HCT116 (cell line): ENCODE measurements around the gene ZBTB7C. TPM values are rescaled to one million over a fixed set of nuclear protein-coding genes. Genes with fewer than 3 reads are reported as not detected.

Source experiments
- ATAC-seq: fragments of 200-7000 bp; cut with Tn5 transposase; 2 replicates; pipeline ENCODE4 v1.9.1; 2020; ENCODE audit warnings: mild to moderate bottlenecking, moderate library complexity
- BruUV-seq: library from RNA; stranded (reverse); fragments of 400-500 nt; replicated peaks from 2 replicates; lab custom pipeline; 2021; lab: Mats Ljungman, UMichigan
- CTCF ChIA-PET: fragments of 300-600 bp; sonication (Branson Sonifier 250); formaldehyde crosslinking; loops from one replicate; lab custom pipeline; 2021; ENCODE audit warnings: antibody characterized with exemption; lab: Charles Lee
- POLR2A ChIA-PET: fragments of 300-600, 350-600 bp; sonication (Branson Sonifier 250); formaldehyde crosslinking; loops from one replicate; lab custom pipeline; 2021; ENCODE audit warnings: antibody characterized with exemption; lab: Charles Lee
- RAD21 ChIA-PET, 2 experiments: fragments of 300-600 bp; sonication (Branson Sonifier 250); formaldehyde crosslinking; loops; one replicate each; lab custom pipeline; 2023; ENCODE audit warnings: low total read pairs in 2 of 2; ENCODE audit not compliant: uncharacterized antibody in 2 of 2, unreplicated experiment in 2 of 2, low non-redundant PET in 1 of 2; lab: Charles Lee
- DNase-seq: peaks from one replicate; pipeline ENCODE4 v3.0.0-alpha.2; 2010; ENCODE audit warnings: low read depth, low spot score
- H2AFZ ChIP-seq: fragments of 200-600 bp; shearing (Covaris generic), sonication (generic); 2 replicates; pipeline ENCODE4 v1.6.1; 2017; ENCODE audit warnings: low read depth, mixed run types, mixed read lengths, antibody characterized with exemption, low read length; ENCODE audit not compliant: poor library complexity, severe bottlenecking
- H3K27ac ChIP-seq: 2 replicates; pipeline ENCODE4 v1.5.1; 2012; ENCODE audit warnings: low read depth, low read length
- H3K27me3 ChIP-seq: fragments of 200-600 bp; sonication (generic); 2 replicates; pipeline ENCODE4 v1.6.1; 2016; ENCODE audit warnings: mixed run types, low read length, mixed read lengths; ENCODE audit not compliant: insufficient read depth
- H3K36me3 ChIP-seq, 2 experiments: fragments of 200-500 bp in 1 of 2; fragments of 200-600 bp in 1 of 2; sonication (Bioruptor generic) in 1 of 2; sonication (generic) in 1 of 2; 2 replicates each; pipeline versions ENCODE4 v1.5.1 to v1.6.1; 2014 to 2016; ENCODE audit warnings: low read length in 2 of 2, inconsistent platforms in 1 of 2, mixed read lengths in 1 of 2, mixed run types in 1 of 2; ENCODE audit not compliant: insufficient read depth in 2 of 2, control insufficient read depth in 1 of 2
- H3K4me1 ChIP-seq, 2 experiments: fragments of 200-600 bp in 1 of 2; sonication (generic) in 1 of 2; 2 replicates each; pipeline versions ENCODE4 v1.5.1 to v1.6.1; 2012 to 2017; ENCODE audit warnings: low read length in 2 of 2, inconsistent platforms in 1 of 2, mild to moderate bottlenecking in 1 of 2, mixed read lengths in 1 of 2, mixed run types in 1 of 2, moderate library complexity in 1 of 2; ENCODE audit not compliant: insufficient read depth in 2 of 2, control insufficient read depth in 1 of 2
- H3K4me2 ChIP-seq: fragments of 200-600 bp; sonication (generic); 2 replicates; pipeline ENCODE4 v1.6.1; 2017; ENCODE audit warnings: mixed run types, low read length, mixed read lengths
- H3K4me3 ChIP-seq, 2 experiments: fragments of 200-600 bp in 1 of 2; sonication (generic) in 1 of 2; replicated peaks in 1 of 2; 2 replicates each; pipeline ENCODE4 v1.5.1; 2011 to 2016; ENCODE audit warnings: low read length in 2 of 2, control low read depth in 1 of 2, low read depth in 1 of 2, mild to moderate bottlenecking in 1 of 2, mixed read lengths in 1 of 2, mixed run types in 1 of 2
- H3K79me2 ChIP-seq: fragments of 200-600 bp; sonication (generic); 2 replicates; pipeline ENCODE4 v1.6.1; 2017; ENCODE audit warnings: mild to moderate bottlenecking, mixed run types, low read length, moderate library complexity, mixed read lengths; ENCODE audit not compliant: insufficient read depth
- H3K9ac ChIP-seq: fragments of 200-600 bp; sonication (generic); 2 replicates; pipeline ENCODE4 v1.6.1; 2016; ENCODE audit warnings: low read length, mixed read lengths
- H3K9me2 ChIP-seq: fragments of 200-600 bp; sonication (generic), shearing (Covaris generic); 2 replicates; pipeline ENCODE4 v1.6.1; 2017; ENCODE audit warnings: mixed run types, mild to moderate bottlenecking, moderate library complexity; ENCODE audit not compliant: insufficient read depth
- H3K9me3 ChIP-seq, 2 experiments: fragments of 200-500 bp in 1 of 2; fragments of 200-600 bp in 1 of 2; sonication (Bioruptor generic) in 1 of 2; sonication (generic) in 1 of 2; 2 replicates each; pipeline ENCODE4 v1.6.1; 2014 to 2017; ENCODE audit warnings: low read length in 2 of 2, mixed read lengths in 2 of 2, inconsistent platforms in 1 of 2, low read depth in 1 of 2, mild to moderate bottlenecking in 1 of 2, mixed run types in 1 of 2, moderate library complexity in 1 of 2; ENCODE audit not compliant: control insufficient read depth in 1 of 2, insufficient read depth in 1 of 2
- H4K20me1 ChIP-seq: fragments of 200-600 bp; sonication (generic), shearing (Covaris generic); 2 replicates; pipeline ENCODE4 v1.6.1; 2017; ENCODE audit warnings: mixed run types, mild to moderate bottlenecking, moderate library complexity; ENCODE audit not compliant: insufficient read depth
- CEBPB ChIP-seq: IDR thresholded peaks from 2 replicates; pipeline ENCODE4 v1.6.1; 2012; ENCODE audit warnings: low read depth
- EGR1 ChIP-seq: IDR thresholded peaks from 2 replicates; pipeline ENCODE4 v1.6.1; 2012; ENCODE audit warnings: low read depth
- EZH2phosphoT487 ChIP-seq: fragments of 200-600 bp; IDR thresholded peaks from 2 replicates; pipeline ENCODE4 v1.6.1; 2018; ENCODE audit warnings: antibody characterized with exemption, borderline replicate concordance
- POLR2A ChIP-seq: IDR thresholded peaks from 2 replicates; pipeline ENCODE4 v1.7.0; 2011; ENCODE audit warnings: borderline replicate concordance; ENCODE audit not compliant: insufficient read depth, insufficient read length; ENCODE audit errors: extremely low read depth
- POLR2AphosphoS5 ChIP-seq: IDR thresholded peaks from 2 replicates; pipeline ENCODE4 v1.6.1; 2011; ENCODE audit warnings: mild to moderate bottlenecking, low read depth, low read length, moderate library complexity
- SIN3A ChIP-seq: IDR thresholded peaks from 2 replicates; pipeline ENCODE4 v1.6.1; 2012; ENCODE audit warnings: low read depth
- SP1 ChIP-seq: IDR thresholded peaks from 2 replicates; pipeline ENCODE4 v1.6.1; 2012; ENCODE audit warnings: low read depth
- SRF ChIP-seq: IDR thresholded peaks from 2 replicates; pipeline ENCODE4 v1.6.1; 2012; ENCODE audit warnings: low read depth
- YY1 ChIP-seq: IDR thresholded peaks from 2 replicates; pipeline ENCODE4 v1.6.1; 2011; ENCODE audit warnings: low read length, low read depth, moderate library complexity, mild to moderate bottlenecking; ENCODE audit not compliant: insufficient replicate concordance; ENCODE audit errors: extremely low read depth
- ZFX ChIP-seq: fragments of 450-650 bp; IDR thresholded peaks from 2 replicates; pipeline ENCODE4 v1.6.1; 2017
- ZNF274 ChIP-seq: fragments of 200-500 bp; sonication (Bioruptor generic); IDR thresholded peaks from 2 replicates; pipeline ENCODE4 v1.6.1; 2014; ENCODE audit warnings: mild to moderate bottlenecking, low read depth, low read length, inconsistent platforms
- intact Hi-C: fragments of 100-400 bp; cut with micrococcal nuclease; formaldehyde crosslinking; loops from 2 replicates; pipeline ENCODE4 v1.10.0; 2022
- total RNA-seq: library from RNA; stranded (reverse); gene quantifications from one replicate; pipeline ENCODE4 v1.2.1, GENCODE V29; 2021; ENCODE audit not compliant: unreplicated experiment
- TF ChIP-seq, protein P1 (sequence below): IDR thresholded peaks from 2 replicates; pipeline ENCODE4 v1.6.1; 2012
- TF ChIP-seq, protein P2 (sequence below): IDR thresholded peaks from 2 replicates; pipeline ENCODE4 v1.6.1; 2011; ENCODE audit warnings: mild to moderate bottlenecking, low read length, moderate library complexity; ENCODE audit not compliant: insufficient replicate concordance; ENCODE audit errors: extremely low read depth
- TF ChIP-seq, protein P3 (sequence below), 3 experiments: fragments of 200-600 bp in 1 of 3; sonication (generic) in 1 of 3; IDR thresholded peaks in 2 of 3; conservative IDR thresholded peaks in 1 of 3; 2 replicates each; pipeline ENCODE4 v1.5.1; 2012 to 2017; ENCODE audit warnings: low read depth in 2 of 3, low read length in 2 of 3, antibody characterized with exemption in 1 of 3, borderline replicate concordance in 1 of 3, control low read depth in 1 of 3, mild to moderate bottlenecking in 1 of 3, mixed read lengths in 1 of 3, mixed run types in 1 of 3, moderate library complexity in 1 of 3; ENCODE audit not compliant: insufficient read depth in 1 of 3
- TF ChIP-seq, protein P4 (sequence below): IDR thresholded peaks from 2 replicates; pipeline ENCODE4 v1.6.1; 2012

Gene ZBTB7C
- total RNA-seq, 1 experiment from 2014 or later = 0.37 TPM

DNA sequence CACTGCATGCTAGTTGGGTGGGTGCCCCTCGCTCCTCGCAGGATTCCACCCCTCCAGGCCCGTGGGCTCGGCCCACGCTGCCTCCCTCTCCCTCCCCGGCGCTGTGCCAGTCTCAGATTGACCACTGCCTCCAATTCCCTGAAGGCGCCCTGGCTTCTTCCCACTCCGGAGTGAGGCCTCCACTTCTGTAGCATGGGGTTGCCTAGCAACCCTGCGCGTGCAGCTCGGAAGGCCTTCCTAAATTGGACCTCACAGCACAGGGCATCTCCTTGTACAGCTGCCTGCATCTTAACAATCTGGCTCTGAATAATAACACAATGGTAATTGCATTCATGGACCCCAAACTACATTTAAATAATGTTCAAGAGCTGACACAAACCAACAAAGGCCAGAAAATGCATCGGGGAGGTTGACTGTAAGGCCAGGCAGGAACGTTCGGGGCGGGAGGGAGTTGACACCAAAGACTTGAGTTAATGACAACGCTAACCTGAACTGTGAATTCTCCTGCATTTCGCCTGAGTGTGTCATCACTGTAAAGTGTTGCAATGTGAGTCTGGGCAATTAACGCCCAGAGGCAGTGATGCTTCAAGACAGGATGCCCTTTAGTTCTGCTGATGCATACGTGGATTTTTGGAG is 222.9 kb downstream of the ZBTB7C start:
- DNase-seq (no peak), ATAC-seq (no peak)
- BruUV-seq = no TSS peak
- no peak for TF ChIP-seq POLR2AphosphoS5
- TF ChIP-seq SP1 = no peak
- TF ChIP-seq EZH2phosphoT487 = no peak
- TF ChIP-seq SRF = no peak
- no peak for TF ChIP-seq ZNF274
- TF ChIP-seq, protein P1, sequence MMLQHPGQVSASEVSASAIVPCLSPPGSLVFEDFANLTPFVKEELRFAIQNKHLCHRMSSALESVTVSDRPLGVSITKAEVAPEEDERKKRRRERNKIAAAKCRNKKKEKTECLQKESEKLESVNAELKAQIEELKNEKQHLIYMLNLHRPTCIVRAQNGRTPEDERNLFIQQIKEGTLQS = no peak
- TF ChIP-seq EGR1 = no peak
- TF ChIP-seq POLR2A = no peak
- no peak for TF ChIP-seq YY1
- TF ChIP-seq SIN3A = no peak
- TF ChIP-seq, protein P2, sequence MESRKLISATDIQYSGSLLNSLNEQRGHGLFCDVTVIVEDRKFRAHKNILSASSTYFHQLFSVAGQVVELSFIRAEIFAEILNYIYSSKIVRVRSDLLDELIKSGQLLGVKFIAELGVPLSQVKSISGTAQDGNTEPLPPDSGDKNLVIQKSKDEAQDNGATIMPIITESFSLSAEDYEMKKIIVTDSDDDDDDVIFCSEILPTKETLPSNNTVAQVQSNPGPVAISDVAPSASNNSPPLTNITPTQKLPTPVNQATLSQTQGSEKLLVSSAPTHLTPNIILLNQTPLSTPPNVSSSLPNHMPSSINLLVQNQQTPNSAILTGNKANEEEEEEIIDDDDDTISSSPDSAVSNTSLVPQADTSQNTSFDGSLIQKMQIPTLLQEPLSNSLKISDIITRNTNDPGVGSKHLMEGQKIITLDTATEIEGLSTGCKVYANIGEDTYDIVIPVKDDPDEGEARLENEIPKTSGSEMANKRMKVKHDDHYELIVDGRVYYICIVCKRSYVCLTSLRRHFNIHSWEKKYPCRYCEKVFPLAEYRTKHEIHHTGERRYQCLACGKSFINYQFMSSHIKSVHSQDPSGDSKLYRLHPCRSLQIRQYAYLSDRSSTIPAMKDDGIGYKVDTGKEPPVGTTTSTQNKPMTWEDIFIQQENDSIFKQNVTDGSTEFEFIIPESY = no peak
- TF ChIP-seq ZFX = no peak
- no peak for TF ChIP-seq CEBPB
- TF ChIP-seq, protein P3, sequence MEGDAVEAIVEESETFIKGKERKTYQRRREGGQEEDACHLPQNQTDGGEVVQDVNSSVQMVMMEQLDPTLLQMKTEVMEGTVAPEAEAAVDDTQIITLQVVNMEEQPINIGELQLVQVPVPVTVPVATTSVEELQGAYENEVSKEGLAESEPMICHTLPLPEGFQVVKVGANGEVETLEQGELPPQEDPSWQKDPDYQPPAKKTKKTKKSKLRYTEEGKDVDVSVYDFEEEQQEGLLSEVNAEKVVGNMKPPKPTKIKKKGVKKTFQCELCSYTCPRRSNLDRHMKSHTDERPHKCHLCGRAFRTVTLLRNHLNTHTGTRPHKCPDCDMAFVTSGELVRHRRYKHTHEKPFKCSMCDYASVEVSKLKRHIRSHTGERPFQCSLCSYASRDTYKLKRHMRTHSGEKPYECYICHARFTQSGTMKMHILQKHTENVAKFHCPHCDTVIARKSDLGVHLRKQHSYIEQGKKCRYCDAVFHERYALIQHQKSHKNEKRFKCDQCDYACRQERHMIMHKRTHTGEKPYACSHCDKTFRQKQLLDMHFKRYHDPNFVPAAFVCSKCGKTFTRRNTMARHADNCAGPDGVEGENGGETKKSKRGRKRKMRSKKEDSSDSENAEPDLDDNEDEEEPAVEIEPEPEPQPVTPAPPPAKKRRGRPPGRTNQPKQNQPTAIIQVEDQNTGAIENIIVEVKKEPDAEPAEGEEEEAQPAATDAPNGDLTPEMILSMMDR (IDR thresholded peaks at IDR 0.05 in 2 of 3, conservative IDR thresholded peaks at IDR 0.05 in 1 of 3; ENCODE audit: borderline replicate concordance in 1 of 3, insufficient read depth in 1 of 3, low read depth in 2 of 3, low read length in 2 of 3) = no peak
- TF ChIP-seq, protein P4, sequence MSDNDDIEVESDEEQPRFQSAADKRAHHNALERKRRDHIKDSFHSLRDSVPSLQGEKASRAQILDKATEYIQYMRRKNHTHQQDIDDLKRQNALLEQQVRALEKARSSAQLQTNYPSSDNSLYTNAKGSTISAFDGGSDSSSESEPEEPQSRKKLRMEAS = no peak
- Histone ChIP-seq H3K36me3 (no peaks in the 10 kb centered on the region), H3K9me2 (no peaks in the 10 kb centered on the region), H3K79me2 (no peaks in the 10 kb centered on the region), H3K4me1 (no peaks in the 10 kb centered on the region), H3K9ac (no peak overlapping the region), H2AFZ (no peak overlapping the region), H3K9me3 (no peaks in the 10 kb centered on the region), H4K20me1 (no peaks in the 10 kb centered on the region), H3K4me2 (no peak overlapping the region), H3K27ac (no peak overlapping the region), H3K27me3 (peaks cover 50% of the 10 kb centered on the region), H3K4me3 (no peak overlapping the region)
- RAD21 ChIA-PET = no interaction called here
- intact Hi-C loops = no loop called here
- POLR2A ChIA-PET = no interaction called here
- CTCF ChIA-PET = no interaction called here
